Stimulated activated CD4-positive, alpha-beta T cell treated with anti-CD3 and anti-CD28 coated beads, Interleukin-1b, Interleukin-23, amount 100 ng/mL, for 24 hours (primary cell): ENCODE results near the gene TRIM14.
"Not testable (repeated sequence)": the region's sequence is repeated elsewhere in the genome, so short reads cannot be mapped to it uniquely, and the experiment has no call there.

Experiments
- DNase-seq, 4 experiments: peaks; one replicate each; pipeline ENCODE4 v3.0.0-alpha.2; 2020; ENCODE audit warnings: low read depth in 4 of 4, low spot score in 1 of 4

TRIM14 gene

DNA sequence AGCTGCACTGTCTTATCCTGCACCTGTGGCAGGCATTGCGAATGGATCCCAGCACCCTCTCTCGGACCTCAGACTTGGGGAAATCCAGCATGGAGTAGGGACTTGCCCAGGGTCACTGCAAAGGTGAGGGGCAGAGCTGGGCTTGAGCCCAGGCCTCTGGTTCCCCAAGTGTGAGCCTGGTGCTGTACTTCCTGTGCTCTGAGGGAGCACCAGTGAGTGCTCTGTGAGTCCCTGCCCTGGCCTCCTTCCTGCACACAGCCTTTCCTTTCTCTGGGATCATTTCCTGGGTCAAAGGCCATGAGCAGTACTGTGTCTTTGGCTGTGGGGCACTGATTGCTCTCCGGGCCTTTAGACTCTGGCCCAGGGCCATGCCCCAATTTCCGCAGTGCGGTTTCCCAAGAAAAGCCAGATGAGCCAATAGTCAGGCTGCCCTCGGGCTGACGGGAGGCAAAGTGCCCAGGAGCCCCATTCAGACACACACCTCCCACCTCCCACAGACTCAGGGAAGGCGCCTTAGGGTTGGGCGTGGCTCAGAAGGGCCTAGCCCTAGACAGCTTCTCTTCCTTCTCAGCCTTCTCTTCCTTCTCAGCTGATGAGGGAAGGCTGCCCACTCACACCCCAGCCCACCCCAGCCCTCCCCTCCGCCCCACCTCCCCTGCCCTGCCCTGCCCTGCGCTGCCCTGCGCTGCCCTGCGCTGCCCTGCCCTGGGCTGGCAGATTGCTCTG is 23.3 kb upstream of the TRIM14 start:
- DNase-seq = no peak

DNA sequence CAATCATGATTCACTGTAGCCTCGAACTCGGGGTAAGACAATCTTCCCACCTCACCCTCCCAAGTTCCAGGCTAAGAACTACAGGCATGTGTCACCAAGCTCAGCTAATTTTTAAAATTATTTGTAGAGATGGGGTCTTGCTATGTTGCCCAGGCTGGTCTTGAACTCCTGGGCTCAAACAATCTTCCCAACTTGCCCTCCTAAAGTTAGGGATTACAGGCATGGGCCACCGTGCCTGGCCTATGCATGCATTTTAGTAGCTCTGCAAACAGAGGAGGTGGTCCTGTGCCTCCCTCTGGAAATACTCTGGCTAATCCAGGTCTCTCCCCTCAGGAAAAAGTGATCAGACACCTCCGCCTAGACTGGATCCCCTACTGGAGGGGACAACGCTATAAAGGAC is 21.5 kb upstream of the TRIM14 start:
- no peak for DNase-seq

DNA sequence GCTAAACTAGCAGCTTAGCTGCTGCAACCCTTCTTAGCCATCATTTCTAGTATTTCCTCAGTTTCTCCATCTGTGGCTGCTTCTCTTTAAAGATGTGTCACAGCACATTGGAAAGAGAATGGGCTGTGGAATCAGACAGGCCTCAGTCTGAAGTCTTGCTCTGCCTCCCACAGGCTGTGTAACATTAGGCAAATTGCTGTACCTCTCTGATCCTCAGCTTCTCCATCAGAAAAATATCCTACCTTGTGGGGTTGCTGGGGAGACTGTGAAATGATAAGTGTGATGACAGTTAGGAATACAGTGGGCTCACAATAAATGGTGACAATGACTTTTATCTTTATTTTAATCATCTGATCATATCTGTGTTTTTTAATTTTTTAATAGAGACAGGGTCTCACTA is 17.5 kb upstream of the TRIM14 start:
- no peak for DNase-seq

DNA sequence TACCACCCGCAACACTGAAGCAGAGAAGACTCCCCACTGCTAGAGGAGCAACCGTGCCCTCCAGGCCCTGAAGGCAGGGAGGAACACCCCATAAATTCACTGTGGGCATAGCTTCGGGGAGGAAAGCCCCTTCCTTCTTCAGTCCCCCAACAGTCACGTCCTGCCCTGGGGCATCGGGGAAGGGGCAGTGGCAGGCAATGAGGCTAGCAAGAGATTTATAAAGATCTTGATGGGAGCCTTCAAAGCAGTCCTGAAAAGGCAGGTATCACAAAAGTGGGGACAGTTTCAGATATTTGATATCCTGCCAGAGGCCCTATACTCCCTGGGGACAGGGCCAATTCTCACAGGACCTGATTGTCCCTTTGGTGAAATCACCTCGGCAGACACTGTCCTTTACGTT is 16.9 kb upstream of the TRIM14 start:
- DNase-seq = no peak

DNA sequence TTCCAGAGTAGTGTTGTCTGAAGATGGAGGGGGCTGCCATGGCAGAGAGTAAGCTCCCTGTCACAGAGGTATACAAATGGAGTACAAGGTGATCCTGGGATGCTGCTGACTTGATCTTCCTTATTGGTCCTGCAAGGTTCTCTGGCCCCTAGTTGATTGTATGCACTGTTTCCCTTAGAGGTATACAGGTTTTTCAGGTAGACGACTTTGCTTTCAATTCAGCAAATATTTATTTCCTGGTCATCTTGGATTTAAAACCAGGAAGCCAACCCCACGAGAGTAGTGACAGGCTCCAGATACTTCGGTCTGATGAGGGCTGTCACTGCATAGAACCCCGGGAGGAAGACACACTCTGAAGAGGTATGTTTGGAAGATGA is 16.5 kb upstream of the TRIM14 start:
- DNase-seq = no peak

DNA sequence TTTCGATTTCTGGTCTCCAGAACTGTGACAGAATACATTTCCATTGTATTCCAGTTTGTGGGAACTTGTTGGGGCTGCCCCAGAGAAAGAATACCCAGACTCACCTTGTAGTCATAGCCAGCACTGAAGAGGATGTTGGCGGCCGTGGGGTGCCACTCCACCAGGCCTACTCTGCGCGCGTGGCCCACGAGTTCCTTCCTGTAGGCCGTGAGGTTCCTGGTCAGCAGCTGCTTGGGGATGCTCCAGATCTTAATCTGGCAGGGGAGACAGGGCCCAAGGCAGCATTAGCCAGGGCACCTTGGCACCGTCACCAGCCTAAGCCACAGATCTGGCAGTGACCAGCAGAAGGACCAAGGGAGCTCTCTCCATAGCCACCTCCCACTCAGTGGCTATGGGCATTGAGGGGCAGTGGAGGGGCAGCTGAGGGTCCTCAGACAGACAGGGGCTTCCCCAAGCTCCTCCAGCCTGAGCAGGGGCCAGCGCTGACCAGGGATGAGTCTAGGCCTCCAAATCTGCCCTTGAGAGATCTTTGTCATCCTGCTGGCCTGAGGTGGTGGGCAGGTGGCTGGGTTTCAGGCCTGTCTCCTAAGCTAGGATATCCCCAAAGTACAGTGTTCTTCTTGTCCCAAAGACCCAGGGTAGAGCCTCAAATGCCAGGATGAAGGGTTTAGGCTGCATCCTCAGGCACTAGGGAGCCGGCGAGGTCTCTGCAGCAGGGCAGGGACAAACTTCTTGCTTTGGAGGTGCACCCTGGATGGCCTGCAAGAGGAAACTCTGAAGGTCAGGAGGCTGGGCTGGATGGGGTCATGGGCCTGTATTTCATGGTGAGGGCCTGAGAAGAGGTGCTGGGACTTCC is 15.9 kb upstream of the TRIM14 start:
- DNase-seq = no peak

DNA sequence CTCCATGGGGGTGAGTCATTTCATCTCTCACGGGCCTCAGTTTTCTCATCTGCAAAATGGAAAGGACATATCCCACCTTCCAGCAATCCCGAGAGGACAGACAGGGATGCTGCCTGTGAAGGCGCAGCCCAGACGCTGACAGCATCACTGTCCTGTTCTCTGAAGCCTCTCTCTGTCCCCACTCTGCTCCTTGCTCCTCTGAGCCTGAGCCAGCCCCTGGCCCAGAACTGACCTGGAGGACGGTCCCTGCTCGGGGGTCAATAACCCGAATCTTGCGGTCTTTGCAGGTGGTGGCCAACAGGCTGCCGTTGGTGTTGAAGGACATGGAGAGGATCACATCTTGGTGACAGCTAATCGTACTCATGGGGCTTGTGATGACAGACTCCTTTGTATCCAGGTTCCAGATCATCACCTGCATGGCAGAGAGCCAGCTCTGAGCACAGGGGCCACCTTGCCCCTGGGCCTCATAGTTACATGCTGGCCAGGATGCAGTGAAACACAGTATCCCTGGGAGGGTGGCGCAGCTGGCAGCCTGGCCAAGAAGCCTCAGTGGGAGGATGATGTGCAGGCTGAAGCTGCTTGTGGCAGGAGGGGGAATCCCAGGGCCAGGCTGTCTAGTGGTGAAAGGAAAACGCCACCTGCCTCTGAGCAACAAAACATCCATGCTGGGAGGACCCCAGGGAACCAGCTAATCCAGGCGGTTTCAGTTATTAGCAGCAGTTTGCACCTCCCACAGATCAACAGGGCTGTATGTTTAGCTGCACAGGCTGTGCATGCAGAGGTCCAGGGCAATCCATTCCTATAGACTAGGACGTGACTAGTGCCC is 14.0 kb upstream of the TRIM14 start:
- DNase-seq = no peak

DNA sequence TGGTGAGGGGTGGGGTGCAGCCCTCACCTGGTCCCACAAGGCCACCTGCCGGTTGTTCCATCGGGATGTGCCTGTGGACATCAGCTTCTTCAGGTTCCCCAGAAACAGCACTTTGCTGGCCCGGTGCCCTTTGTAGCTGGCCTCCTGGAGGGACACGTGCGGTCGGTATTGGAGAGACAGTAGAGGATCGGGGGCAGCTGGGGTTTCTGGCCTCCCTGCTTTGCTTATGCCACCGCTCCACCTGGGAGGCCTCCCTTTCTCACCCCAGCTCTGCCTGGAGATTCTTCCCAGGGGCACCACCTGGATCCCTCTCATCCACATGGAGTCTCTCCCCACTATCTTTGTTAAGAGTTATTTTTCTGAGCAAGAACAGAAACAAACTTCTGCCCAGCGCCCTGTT is 13.1 kb upstream of the TRIM14 start:
- no peak for DNase-seq

DNA sequence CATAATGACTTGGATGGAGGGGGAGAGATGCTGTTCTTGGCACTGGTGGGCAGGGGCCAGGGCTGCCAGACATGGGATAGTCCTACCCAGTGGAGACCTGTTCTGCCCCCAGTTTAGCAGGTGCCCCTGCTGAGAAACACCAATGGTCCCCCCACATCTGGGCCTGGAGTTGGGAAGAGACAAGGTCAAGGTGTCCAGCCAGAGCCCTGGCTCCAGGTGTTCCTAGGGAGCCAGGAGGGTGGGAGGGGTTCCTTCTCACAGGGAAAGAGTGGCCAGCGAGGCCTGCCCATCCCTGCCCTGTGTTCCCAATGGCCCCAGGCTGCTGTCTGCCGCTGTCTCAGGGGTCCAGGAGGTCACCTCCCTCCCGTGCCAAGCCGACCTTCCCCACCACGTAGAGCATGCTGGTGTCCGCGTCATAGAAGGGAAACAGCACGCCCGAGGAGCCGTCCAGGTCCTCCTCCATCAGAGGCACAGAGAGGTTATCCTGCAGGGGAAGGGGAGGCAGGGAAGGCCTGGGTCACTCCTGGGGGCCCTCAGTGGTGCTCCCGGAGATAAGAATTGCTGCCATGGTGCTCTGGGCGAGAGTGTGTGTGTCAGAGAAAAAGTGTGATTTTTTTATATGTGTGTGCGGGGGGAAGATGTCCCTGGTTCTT is 11.7 kb upstream of the TRIM14 start:
- no peak for DNase-seq

DNA sequence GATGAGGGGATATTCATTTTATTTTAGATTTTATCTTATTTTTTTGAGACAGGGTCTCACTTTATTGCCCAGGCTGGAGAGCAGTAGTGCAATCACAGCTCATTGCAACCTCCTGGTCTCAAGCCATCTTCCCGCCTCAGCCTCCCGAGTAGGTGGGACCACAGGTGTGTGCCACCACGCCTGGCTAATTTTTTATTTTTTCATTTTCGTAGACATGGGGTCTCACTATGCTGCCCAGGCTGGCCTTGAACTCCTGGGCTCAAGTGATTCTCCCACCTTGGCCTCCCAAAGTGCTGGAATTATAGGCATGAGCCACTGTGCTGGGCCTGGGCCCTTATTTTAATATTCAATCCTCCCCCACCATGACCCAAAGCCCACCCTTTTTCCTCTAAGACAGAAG is 11.0 kb upstream of the TRIM14 start:
- not testable (repeated sequence) for DNase-seq

DNA sequence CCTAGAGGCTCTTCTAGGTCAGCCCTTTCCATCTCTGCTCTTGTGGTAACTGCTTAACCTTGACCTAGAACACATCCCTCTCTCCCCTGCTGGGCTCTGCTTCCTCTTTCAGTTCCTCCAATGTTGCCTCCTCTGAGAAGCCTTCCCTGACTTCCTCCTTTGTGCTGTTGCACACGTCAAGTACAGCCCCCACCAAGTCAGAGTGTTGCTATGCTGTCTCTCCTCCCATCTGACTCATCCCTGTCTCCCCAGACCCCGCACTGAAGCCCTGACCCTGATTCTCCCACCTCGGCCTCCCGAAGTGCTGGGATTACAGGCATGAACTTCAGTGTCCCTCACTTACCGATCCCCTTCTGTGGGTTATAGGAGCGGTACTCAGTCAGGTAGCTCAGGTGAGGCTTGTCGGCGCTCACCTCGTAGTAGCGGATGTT is 10.4 kb upstream of the TRIM14 start:
- no peak for DNase-seq

DNA sequence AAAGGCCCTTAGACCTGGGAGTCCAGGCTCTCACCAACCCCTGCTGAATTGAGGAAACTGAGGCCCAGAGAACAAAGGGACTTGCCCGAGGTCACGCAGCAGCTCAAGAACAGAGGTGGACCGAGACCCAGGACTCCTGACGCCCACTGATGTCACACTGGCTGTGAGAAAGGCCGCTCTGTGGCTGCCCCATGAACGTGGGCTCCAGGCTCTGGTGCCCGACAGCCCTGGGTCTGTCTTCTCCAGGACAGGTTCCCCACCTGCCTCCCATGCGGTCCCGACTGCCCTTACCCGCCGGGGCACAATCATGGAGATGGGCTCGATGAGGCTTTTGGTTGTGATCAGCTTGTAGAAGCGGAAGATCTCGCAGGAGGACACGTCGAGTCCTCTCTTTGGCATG is 9.3 kb upstream of the TRIM14 start:
- DNase-seq = no peak

DNA sequence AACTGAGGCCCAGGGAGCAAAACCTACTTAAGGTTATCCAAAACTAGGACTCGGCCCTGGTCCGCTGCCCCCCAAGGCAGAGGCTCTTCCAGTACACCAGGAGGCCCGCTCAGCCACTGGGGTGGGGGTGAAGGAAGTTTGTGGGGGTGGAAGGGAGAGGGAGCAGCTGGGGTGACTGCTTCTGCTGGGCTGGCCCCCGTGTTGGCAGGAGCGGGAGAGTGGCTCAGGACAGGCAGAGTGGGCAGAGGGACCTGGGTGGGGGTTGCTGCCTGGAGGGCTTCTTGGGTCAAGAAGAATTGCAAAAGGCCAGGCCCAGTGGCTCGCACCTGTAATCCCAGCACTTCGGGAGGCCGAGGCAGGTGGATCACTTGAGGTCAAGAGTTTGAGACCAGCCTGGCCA is 8.2 kb upstream of the TRIM14 start:
- no peak for DNase-seq

DNA sequence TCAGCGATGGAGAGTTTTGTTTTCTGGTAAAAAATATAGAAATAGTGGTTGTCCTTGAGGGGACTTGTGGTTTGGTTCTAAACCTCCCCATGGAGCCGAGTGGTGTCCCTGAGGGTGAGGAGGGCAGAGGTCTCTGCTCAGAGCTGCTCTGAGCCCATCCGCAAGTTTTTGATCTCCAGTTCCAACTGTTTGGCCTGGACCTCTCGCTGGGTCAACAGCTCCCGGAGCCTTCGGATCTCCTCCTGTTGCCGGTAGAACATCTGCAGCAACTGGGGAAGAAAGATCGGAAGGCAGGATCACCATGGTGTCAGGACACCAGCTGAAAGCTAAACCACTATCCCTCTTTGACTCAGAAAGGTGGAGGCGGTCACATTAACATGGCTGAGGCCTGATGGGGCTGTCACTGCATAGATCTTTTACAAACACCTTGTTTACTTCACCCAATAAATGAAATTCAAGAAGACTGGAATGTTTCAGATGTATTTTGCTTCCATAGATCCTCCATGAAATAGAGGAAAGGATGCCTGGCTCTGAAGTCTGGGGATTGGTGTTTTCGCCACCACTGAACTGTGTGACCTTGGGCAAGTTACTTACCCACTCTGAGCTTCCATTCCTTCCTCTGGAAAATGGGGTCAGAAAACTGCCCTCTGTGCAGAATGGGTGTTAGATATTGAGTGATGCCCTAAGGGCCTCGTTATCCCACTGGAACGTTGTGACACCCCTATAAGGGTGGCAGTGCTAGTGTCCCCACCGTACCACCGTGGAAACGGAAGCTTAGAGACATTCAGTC is 5.8 kb upstream of the TRIM14 start:
- no peak for DNase-seq

DNA sequence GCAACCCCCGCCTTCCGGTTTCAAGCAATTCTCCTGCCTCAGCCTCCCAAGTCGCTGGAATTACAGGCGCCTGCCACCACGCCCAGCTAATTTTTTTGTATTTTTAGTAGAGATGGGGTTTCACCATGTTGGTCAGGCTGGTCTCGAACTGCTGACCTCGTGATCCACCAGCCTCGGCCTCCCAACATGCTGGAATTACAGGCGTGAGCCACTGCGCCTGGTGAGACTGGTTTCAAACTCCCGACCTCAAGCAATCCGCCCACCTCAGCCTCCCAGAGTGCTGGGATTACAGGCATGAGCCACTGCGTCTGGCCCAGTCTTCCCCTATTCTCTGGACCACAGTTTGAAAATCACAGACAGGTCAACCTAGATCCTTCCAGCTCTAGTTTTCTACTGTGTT is 5.1 kb upstream of the TRIM14 start:
- DNase-seq = not testable (repeated sequence)

DNA sequence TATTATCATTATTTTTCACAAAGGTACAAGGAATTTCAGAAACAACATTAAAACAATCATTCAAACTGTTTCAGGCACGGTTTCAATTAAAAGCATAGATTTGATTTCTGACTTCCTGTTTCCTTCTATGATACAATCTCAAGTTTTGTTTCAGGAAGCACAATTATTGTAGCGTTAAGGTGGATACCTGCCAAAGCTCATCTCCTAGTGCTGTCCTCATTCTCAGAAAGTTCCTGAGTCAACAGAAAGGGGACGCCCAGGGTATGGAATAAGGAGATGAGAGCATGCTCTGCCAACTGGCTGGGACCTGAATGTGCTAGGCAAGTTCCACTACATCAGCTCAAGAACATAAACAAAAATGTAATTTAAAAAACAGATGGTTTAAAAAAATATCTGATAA is 2.0 kb upstream of the TRIM14 start:
- DNase-seq = no peak

DNA sequence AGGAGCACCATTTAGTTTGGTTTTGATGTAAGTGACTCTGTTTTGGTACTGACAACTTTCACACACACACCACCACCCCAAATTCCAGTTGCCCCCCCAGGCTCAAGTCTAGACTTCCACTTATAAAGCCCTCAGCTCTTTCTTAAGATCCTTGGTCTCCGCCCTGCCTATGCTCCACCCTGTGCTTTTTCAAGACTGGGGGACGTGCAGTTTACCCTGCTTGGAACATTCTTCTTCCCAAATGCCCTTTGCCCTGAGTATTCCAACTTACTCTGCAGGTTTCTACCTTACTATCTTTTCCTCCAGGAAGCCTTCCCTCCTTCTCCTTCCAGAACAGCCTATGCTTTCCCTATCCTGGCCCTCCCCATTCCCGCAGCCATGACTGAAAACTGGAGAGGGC is 1.5 kb upstream of the TRIM14 start:
- no peak for DNase-seq

DNA sequence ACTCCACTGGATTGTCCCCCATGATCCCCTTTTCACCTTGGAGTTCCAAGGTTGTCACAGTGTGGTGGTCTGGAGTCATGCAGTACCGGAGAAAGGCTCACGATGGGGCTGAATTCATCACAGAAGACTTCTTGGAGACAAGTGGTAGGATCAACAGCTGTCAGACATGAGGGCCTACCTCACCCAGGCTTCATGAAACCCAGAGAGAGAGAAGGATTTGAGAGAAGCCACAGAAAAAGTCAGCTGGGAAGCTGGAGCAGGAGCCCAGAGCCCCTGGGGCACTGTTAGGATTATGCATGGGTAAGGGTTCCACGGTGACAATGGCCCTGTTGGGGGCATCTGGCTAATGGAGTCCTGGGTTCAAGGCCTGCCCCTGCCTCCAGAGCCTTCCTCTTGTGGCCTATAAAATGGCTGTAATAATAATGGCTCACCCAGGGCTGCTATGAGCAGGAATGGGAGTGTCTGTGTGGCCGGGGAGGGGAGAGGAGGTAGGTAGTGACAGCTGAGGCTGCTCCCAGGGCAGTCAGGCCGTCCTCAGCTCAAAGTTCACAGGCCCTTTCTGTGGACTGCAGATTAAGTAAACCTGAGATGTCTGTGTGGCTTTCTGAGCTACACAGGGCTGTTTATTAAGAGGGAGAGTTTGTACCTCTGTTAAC is 910 bp downstream of the TRIM14 start:
- DNase-seq = peak in 2 of 4 experiments; percentile 19 to 21

DNA sequence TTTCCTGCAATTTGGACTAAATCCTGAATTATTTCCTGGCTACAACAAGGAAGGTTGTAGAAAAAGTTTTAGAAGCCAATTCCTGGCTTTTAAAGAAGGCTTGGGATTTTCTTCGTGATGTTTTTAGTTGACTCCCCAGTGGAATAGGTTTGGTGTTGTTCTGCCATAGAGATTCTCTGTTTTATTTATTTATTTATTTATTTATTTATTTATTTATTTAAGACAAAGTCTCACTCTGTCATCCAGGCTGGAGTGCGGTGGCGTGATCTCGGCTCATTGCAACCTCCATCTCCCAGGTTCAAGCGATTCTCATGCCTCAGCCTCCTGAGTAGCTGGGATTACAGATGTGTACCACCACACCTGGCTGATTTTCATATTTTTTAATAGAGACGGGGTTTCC is 1.9 kb downstream of the TRIM14 start:
- DNase-seq = not testable (repeated sequence)

DNA sequence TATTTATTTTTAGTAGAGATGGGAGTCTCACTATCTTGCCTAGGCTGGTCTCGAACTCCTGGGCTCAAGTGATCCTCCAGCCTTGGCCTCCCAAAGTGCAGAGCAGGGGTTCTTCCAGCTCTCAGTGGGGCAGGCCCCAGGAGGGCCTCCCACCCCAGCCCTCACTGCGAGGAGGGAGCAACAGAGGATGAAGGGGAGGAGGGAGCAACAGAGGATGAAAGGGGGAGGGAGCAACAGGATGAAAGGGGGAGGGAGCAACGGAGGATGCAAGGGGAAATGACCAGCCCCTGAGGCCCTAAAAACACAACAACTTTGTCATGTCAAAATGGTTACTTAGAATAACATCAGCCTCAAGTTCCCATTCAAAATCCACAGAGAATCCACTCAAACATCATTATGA is 10.0 kb downstream of the TRIM14 start:
- DNase-seq = no peak
